Spleen (tissue), 7 donors: ENCODE data around the gene SUCLG1.

Experiments used
- CTCF ChIP-seq, 11 experiments: fragments of 200-600 bp in 7 of 11; fragments of 450-650 bp in 4 of 11; sonication (generic) in 4 of 11; IDR thresholded peaks in 8 of 11; conservative IDR thresholded peaks in 3 of 11; 1 replicate in 7 of 11; 2 replicates in 4 of 11; pipeline versions ENCODE4 v1.4.0 to v1.8.0; 2016 to 2021; ENCODE audit warnings: antibody characterized with exemption in 11 of 11, inconsistent platforms in 4 of 11, mild to moderate bottlenecking in 1 of 11
- POLR2A ChIP-seq, 3 donors: fragments of 450-650 bp; IDR thresholded peaks; one replicate each; pipeline ENCODE4 v1.5.1; 2017; ENCODE audit warnings: antibody characterized with exemption in 3 of 3, mild to moderate bottlenecking in 1 of 3
- POLR2AphosphoS5 ChIP-seq, 3 donors: sonication (generic); formaldehyde crosslinking; IDR thresholded peaks; one replicate each; pipeline ENCODE4 v1.5.1; 2017; ENCODE audit warnings: antibody characterized with exemption in 3 of 3
- donor health status: DM: no; HTN: no; CAD: no; lungs with moderate emphysema.
- donor health status: DM: no; HTN: no; CAD: no.
- donor health status: DM: no; HTN: no; CAD: no.

DNA sequence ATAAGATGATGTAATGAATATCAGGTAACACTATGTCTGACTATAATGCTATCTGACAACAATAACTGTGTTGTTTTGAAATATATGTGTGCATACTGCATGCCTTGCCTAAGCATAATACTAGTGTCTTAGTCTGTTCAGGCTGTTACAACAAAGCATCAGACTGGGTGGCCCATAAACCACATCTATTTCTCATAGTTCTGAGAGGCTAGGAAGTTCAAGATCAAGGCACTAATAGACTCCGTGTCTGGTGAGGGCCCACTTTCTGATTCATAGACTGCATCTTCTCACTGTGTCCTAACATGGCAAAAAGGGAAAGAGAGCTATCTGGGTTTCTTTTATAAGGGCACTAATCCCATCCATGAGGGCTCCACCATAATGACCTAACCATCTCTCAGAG lies 80.1 kb downstream of the SUCLG1 start:
- TF ChIP-seq POLR2A (IDR thresholded peaks at IDR 0.05), result no peak
- no peak for TF ChIP-seq POLR2AphosphoS5 (IDR thresholded peaks at IDR 0.05)
- TF ChIP-seq CTCF (IDR thresholded peaks at IDR 0.05 in 8 of 11, conservative IDR thresholded peaks at IDR 0.05 in 3 of 11), result no peak
